ENCODE data around the gene C1orf21. TPM values are rescaled to one million over a fixed set of nuclear protein-coding genes. Genes with fewer than 3 reads are reported as not detected.

Gene C1orf21
- total and polyA plus RNA-seq, 2 of the 4 experiments (the other 2 are of a cell fraction) = 6.4 to 9.9 TPM

DNA sequence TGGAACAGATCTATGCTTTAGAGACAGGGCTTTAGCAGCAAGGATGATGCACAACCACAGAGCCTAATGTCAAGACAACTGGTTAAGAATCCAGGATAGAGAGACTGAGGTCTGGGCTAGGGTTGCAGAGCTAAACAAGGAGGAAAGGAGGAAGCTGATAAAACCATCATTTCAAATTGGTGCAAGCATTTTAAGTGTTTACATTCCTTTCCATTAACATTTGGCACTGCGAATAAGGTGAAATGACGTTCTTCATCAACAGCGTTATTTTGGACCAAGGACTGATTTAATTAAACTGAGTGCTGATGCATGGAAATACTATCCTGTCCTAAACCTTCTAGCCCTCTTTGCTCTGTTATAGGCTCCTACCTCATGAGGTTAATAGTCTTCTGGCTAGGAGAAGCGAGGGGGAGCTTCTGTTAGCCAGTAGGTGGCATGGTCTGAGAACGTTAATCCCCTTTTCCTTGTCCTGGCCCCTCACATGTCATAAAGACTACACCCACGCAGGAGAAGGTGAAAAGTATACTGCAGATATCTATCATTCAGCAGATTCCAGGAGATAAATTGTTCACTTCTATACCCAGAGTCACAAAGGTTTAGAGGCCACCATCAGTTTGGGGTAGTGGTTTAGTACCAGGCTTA, 7.6 kb upstream of the C1orf21 start:
- no CpG with 5 or more reads among the region's 6 CpGs for WGBS, 2 experiments (ENCODE audit: extremely low coverage in 2 of 2, insufficient read length in 1 of 2)
- H3K36me3 ChIP-seq (ENCODE audit: control insufficient read depth, insufficient read depth, low read length) = no peaks in the 10 kb centered on the region
- POLR2A ChIA-PET (ENCODE audit: unreplicated experiment) = no interaction called here

More for the DNA sequence above, 7.6 kb upstream of the C1orf21 start:
- H2BK120ac ChIP-seq (ENCODE audit: low read depth, low read length) = no peak overlapping the region
- CTCF ChIA-PET = interaction anchor here (0.7 to 1.4 kb wide), 3 partner anchors 11 to 284 kb away, joined by 3 to 6 read pairs (median 3); no protein-coding TSS in a partner anchor
- H4K5ac ChIP-seq (ENCODE audit: low read depth, low read length) = no peak overlapping the region
- no peaks in the 10 kb centered on the region for H3K79me1 ChIP-seq (ENCODE audit: low read depth in 1 of 2, low read length in 2 of 2)
- H2BK15ac ChIP-seq (ENCODE audit: low read depth, low read length) = no peak overlapping the region
- no TSS peak for BruUV-seq (replicated peaks)
- DNase-seq (no peak), ATAC-seq (ENCODE audit: low read depth) (no peak)
- no peaks in the 10 kb centered on the region for H3K9me1 ChIP-seq (ENCODE audit: insufficient read depth, low read length)
- no peak overlapping the region for H3K56ac ChIP-seq (ENCODE audit: extremely low read depth, insufficient read depth, low read length)
- no peak overlapping the region for H3K4me2 ChIP-seq (ENCODE audit: low read depth, low read length)
- H2AFZ ChIP-seq (replicated peaks; ENCODE audit: low read length, poor library complexity) = no peak overlapping the region
- no peak overlapping the region for H3K18ac ChIP-seq (ENCODE audit: low read depth, low read length)
- no peak overlapping the region for H2AK5ac ChIP-seq (ENCODE audit: low read depth, low read length)
- intact Hi-C loops (cut with micrococcal nuclease) = no loop called here
- no peak overlapping the region for H3K9ac ChIP-seq (ENCODE audit: low read depth, low read length)
- H2BK5ac ChIP-seq (ENCODE audit: low read depth, low read length, poor library complexity, severe bottlenecking) = no peak overlapping the region
- no peak overlapping the region for H3K14ac ChIP-seq (replicated peaks; ENCODE audit: low read depth, low read length)
- no peak overlapping the region for H3K27ac ChIP-seq (ENCODE audit: insufficient read depth, low read length)
- H4K91ac ChIP-seq (ENCODE audit: insufficient read depth, low read depth, low read length) = no peak overlapping the region
- dilution Hi-C loops (cut with HindIII; ENCODE audit: low sequenced_read_pairs, unreplicated experiment) = no loop called here
- H3K27me3 ChIP-seq (ENCODE audit: control insufficient read depth, insufficient read depth, low read length) = peaks cover 13% of the 10 kb centered on the region
- in situ Hi-C loops (cut with MboI; ENCODE audit: low sequenced_read_pairs) = no loop called here
- H2BK20ac ChIP-seq (ENCODE audit: low read depth, low read length) = no peak overlapping the region
- H4K20me1 ChIP-seq (ENCODE audit: insufficient read depth, low read length) = no peaks in the 10 kb centered on the region
- no peak for TF ChIP-seq MAZ (IDR thresholded peaks at IDR 0.05; ENCODE audit: borderline replicate concordance, low read depth, low read length)
- TF ChIP-seq MXI1 (IDR thresholded peaks at IDR 0.05; ENCODE audit: borderline replicate concordance, low read depth, low read length) = no peak
- TF ChIP-seq RCOR1 (IDR thresholded peaks at IDR 0.05; ENCODE audit: insufficient replicate concordance, low read length) = no peak
- TF ChIP-seq SMC3 (IDR thresholded peaks at IDR 0.05; ENCODE audit: low read depth, low read length) = no peak
- TF ChIP-seq USF2 (IDR thresholded peaks at IDR 0.05; ENCODE audit: low read depth, low read length) = no peak
- no peak for TF ChIP-seq CTCF (conservative IDR thresholded peaks at IDR 0.05; ENCODE audit: low read depth, low read length)
- TF ChIP-seq NFE2L2 (IDR thresholded peaks at IDR 0.05; ENCODE audit: low read depth, low read length) = no peak
- TF ChIP-seq RFX5 (IDR thresholded peaks at IDR 0.05; ENCODE audit: low read depth, low read length) = no peak
- TF ChIP-seq ELK1 (IDR thresholded peaks at IDR 0.05; ENCODE audit: borderline replicate concordance, low read depth, low read length) = no peak
- TF ChIP-seq RAD21 (IDR thresholded peaks at IDR 0.05; ENCODE audit: low read length) = no peak
- TF ChIP-seq FOS (IDR thresholded peaks at IDR 0.05; ENCODE audit: low read depth, low read length) = no peak
- TF ChIP-seq POLR2A (IDR thresholded peaks at IDR 0.05; ENCODE audit: low read depth, low read length) = no peak
- TF ChIP-seq CHD1 (IDR thresholded peaks at IDR 0.05; ENCODE audit: low read depth, low read length) = no peak
- no peak for TF ChIP-seq MAFK (IDR thresholded peaks at IDR 0.05; ENCODE audit: low read depth, low read length)
- no peak for TF ChIP-seq BHLHE40 (IDR thresholded peaks at IDR 0.05; ENCODE audit: low read depth, low read length)
- TF ChIP-seq CEBPB (IDR thresholded peaks at IDR 0.05; ENCODE audit: low read depth, low read length) = no peak
- H2AK9ac ChIP-seq (replicated peaks; ENCODE audit: low read depth, low read length, poor library complexity) = no peak overlapping the region
- H4K8ac ChIP-seq (ENCODE audit: low read depth in 2 of 2, low read length in 2 of 2) = no peak overlapping the region
- no peak overlapping the region for H3K4ac ChIP-seq (ENCODE audit: low read depth, low read length)
- H3K9me3 ChIP-seq (ENCODE audit: control insufficient read depth, insufficient read depth, low read length) = no peaks in the 10 kb centered on the region
- H3K4me3 ChIP-seq (ENCODE audit: insufficient read depth, low read depth, low read length) = no peak overlapping the region
- no peaks in the 10 kb centered on the region for H3K4me1 ChIP-seq (ENCODE audit: control insufficient read depth, insufficient read depth, low read length)
- H3K23ac ChIP-seq (ENCODE audit: low read depth, low read length) = no peak overlapping the region
